ENCODE measurements around the gene VAMP4.

GRCh38 chr1:171748651-171749050 lies 6.8 kb upstream of the VAMP4 start:
- TF ChIP-seq CTCF (conservative IDR thresholded peaks at IDR 0.05 in 1 of 2, IDR thresholded peaks at IDR 0.05 in 1 of 2; ENCODE audit: extremely low read depth in 1 of 2, insufficient read depth in 1 of 2, low read depth in 1 of 2, low read length in 2 of 2) = no peak
- TF ChIP-seq EZH2 (IDR thresholded peaks at IDR 0.05; ENCODE audit: borderline replicate concordance, low read length) = no peak
